ENCODE data around the gene FRAS1. TPM values are rescaled to one million over a fixed set of nuclear protein-coding genes. Genes with fewer than 3 reads are reported as not detected.

FRAS1 gene
- total and polyA plus RNA-seq, 2 donors (not counting 3 experiments of a cell fraction or from before 2014, with no cell fraction given), result 1.4 to 3.6 TPM

- intact Hi-C loops (cut with micrococcal nuclease) (no loop called here), dilution Hi-C loops (cut with MboI; ENCODE audit: extremely low pct_ligation_motif_present, low sequenced_read_pairs) (no loop called here)
- Histone ChIP-seq H4K20me1 (replicated peaks; ENCODE audit: control insufficient read depth, extremely low read depth, insufficient read depth, low read length) (no peaks in the 10 kb centered on the region), H3K4me1 (ENCODE audit: control insufficient read depth, extremely low read depth, insufficient read depth, low read length) (no peaks in the 10 kb centered on the region), H3K4me3 (replicated peaks in 1 of 3; ENCODE audit: insufficient read depth in 1 of 3, low read depth in 1 of 3, low read length in 3 of 3) (no peak overlapping the region), H3K9me3 (replicated peaks; ENCODE audit: control insufficient read depth, insufficient read depth, low read length) (no peaks in the 10 kb centered on the region), H3K79me2 (ENCODE audit: control insufficient read depth, insufficient read depth, low read length) (no peaks in the 10 kb centered on the region), H3K9me1 (replicated peaks; ENCODE audit: control insufficient read depth, extremely low read depth, insufficient read depth, low read length) (no peaks in the 10 kb centered on the region), H3K27me3 (ENCODE audit: control insufficient read depth in 2 of 2, insufficient read depth in 2 of 2, low read length in 2 of 2) (no peaks in the 10 kb centered on the region), H3K4me2 (ENCODE audit: insufficient read depth, low read length) (no peak overlapping the region), H3K36me3 (ENCODE audit: control insufficient read depth in 2 of 2, extremely low read depth in 1 of 2, insufficient read depth in 2 of 2, low read length in 2 of 2) (no peaks in the 10 kb centered on the region), H3K9ac (replicated peaks; ENCODE audit: extremely low read depth, insufficient read depth, low read length) (no peak overlapping the region), H3K27ac (ENCODE audit: insufficient read depth, low read depth, low read length) (no peak overlapping the region), H2AFZ (ENCODE audit: low read depth, low read length) (no peak overlapping the region)
- no peak for DNase-seq (ENCODE audit: low read depth, low spot score)
- TF ChIP-seq EZH2 (IDR thresholded peaks at IDR 0.05; ENCODE audit: borderline replicate concordance, low read depth, low read length, severe bottlenecking) (no peak), POLR2A (IDR thresholded peaks at IDR 0.05; ENCODE audit: low read depth, low read length) (no peak), MYC (IDR thresholded peaks at IDR 0.05; ENCODE audit: low read depth, low read length) (no peak), MAX (IDR thresholded peaks at IDR 0.05; ENCODE audit: insufficient read depth, insufficient read length) (no peak)
- no peak for FAIRE-seq
- ChIA-PET CTCF (no interaction called here), POLR2A (no interaction called here)
- BruUV-seq (replicated peaks), result no TSS peak
These were observed 423.2 kb downstream of the FRAS1 start for GRCh38 chr4:78480286-78480685.

GRCh38 chr4:78481180-78481579, 424.1 kb downstream of the FRAS1 start:
- Histone ChIP-seq H3K79me2 (ENCODE audit: control insufficient read depth, insufficient read depth, low read length) (no peaks in the 10 kb centered on the region), H3K4me1 (ENCODE audit: control insufficient read depth, extremely low read depth, insufficient read depth, low read length) (no peaks in the 10 kb centered on the region), H3K4me2 (ENCODE audit: insufficient read depth, low read length) (no peak overlapping the region), H3K9ac (replicated peaks; ENCODE audit: extremely low read depth, insufficient read depth, low read length) (no peak overlapping the region), H3K36me3 (ENCODE audit: control insufficient read depth in 2 of 2, extremely low read depth in 1 of 2, insufficient read depth in 2 of 2, low read length in 2 of 2) (no peaks in the 10 kb centered on the region), H3K9me1 (replicated peaks; ENCODE audit: control insufficient read depth, extremely low read depth, insufficient read depth, low read length) (no peaks in the 10 kb centered on the region), H3K4me3 (replicated peaks in 1 of 3; ENCODE audit: insufficient read depth in 1 of 3, low read depth in 1 of 3, low read length in 3 of 3) (no peak overlapping the region), H3K27me3 (ENCODE audit: control insufficient read depth in 2 of 2, insufficient read depth in 2 of 2, low read length in 2 of 2) (no peaks in the 10 kb centered on the region), H3K27ac (ENCODE audit: insufficient read depth, low read depth, low read length) (no peak overlapping the region), H2AFZ (ENCODE audit: low read depth, low read length) (no peak overlapping the region), H4K20me1 (replicated peaks; ENCODE audit: control insufficient read depth, extremely low read depth, insufficient read depth, low read length) (no peaks in the 10 kb centered on the region), H3K9me3 (replicated peaks; ENCODE audit: control insufficient read depth, insufficient read depth, low read length) (no peaks in the 10 kb centered on the region)
- DNase-seq (ENCODE audit: low read depth, low spot score) (no peak), FAIRE-seq (no peak)
- TF ChIP-seq POLR2A (IDR thresholded peaks at IDR 0.05; ENCODE audit: low read depth, low read length) (no peak), GATA2 (IDR thresholded peaks at IDR 0.05; ENCODE audit: insufficient read depth, insufficient read length, low read depth, low read length) (no peak), FOS (IDR thresholded peaks at IDR 0.05; ENCODE audit: borderline replicate concordance, insufficient read depth, low read length) (peak; percentile 23), CTCF (IDR thresholded peaks at IDR 0.05; ENCODE audit: extremely low read depth in 1 of 2, insufficient read depth in 1 of 2, low read depth in 1 of 2, low read length in 2 of 2) (no peak)
- CTCF ChIA-PET, result interaction anchor here (0.7 kb wide), 1 partner anchor 37 kb away, joined by 3 read pairs; no protein-coding TSS in a partner anchor
- intact Hi-C loops (cut with micrococcal nuclease), result no loop called here
- dilution Hi-C loops (cut with MboI; ENCODE audit: extremely low pct_ligation_motif_present, low sequenced_read_pairs), result no loop called here
- BruUV-seq (replicated peaks), result no TSS peak
- POLR2A ChIA-PET, result no interaction called here

All from endothelial cell of umbilical vein (primary cell).